Activated CD4-positive, alpha-beta T cell treated with anti-CD3 and anti-CD28 coated beads, Interleukin-2, amount 50 U/mL, for 24 hours (primary cell): Measurements from ENCODE around the gene BET1L.
A peak's percentile ranks its signal among the peaks of the same experiment; 100 is the strongest.
"Not testable (repeated sequence)": the region's sequence is repeated elsewhere in the genome, so short reads cannot be mapped to it uniquely, and the experiment has no call there.

Source experiments
- DNase-seq, 2 donors: peaks; one replicate each; pipeline ENCODE4 v3.0.0-alpha.2; 2020; ENCODE audit warnings: low read depth in 1 of 2, low spot score in 1 of 2

Gene BET1L, protein sequence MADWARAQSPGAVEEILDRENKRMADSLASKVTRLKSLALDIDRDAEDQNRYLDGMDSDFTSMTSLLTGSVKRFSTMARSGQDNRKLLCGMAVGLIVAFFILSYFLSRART

DNA sequence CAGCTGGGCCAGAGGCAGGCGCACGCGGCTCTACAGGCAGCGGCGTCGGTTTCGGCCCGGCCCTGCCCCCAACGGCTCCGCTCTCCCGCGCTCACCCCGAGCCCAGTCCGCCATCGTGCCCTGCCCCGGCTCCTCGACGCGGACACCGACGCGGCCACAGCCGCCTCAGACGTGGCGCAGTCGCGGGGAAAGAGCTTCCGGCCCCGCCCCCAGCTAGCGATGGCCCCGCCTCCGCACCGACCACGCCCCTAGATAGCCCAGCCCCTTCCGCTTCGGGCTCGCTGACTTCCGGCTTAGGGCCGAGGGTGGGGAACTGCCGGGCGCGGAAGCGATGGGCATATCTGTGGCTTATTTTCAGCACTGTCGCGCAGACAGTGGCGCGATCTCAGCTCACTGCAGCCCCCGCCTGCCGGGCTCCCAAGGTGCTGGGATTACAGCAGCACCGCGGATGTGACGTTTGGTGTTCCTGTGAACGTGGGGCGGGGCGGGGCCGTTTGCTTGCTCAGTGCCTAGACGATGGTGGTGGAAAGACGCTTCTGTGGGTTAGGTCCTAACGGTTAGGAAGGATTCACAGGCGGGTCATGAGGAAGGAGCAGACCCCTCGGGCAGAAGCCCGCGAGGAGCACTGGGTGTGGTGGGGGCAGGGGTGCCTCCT, at the start of gene BET1L, which contains the start of gene RIC8A:
TSS of gene BET1L (minus strand) at position 192 of the 655 bp plus-strand sequence. CDS start at position 114, 78 bp downstream.
TSS of gene RIC8A (plus strand) at position 501 of the 655 bp plus-strand sequence. CDS start 1,147 bp downstream, outside the sequence.
- DNase-seq = peak; percentile 95 to 96

GRCh38 chr11:255816-256215, 48.6 kb upstream of the BET1L start:
- no peak for DNase-seq

DNA sequence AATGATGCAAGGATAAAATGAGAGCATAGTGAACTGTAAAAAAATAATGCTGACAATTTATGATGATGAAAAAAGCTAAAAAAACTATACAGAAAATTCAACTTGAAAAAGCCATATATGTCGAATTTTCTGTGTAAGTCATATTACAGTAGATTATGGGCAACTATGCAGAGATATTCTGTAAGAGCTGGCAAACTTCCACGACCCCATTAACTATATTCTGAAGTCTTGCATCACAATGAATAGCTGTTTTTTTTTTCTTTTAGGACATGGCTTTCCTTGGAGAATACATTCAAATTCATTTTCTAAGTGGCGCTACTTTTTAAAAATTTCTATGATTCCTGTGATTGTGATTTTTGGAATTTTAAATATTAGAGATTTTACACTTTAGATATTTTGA, 48.0 kb upstream of the BET1L start:
- no peak for DNase-seq

DNA sequence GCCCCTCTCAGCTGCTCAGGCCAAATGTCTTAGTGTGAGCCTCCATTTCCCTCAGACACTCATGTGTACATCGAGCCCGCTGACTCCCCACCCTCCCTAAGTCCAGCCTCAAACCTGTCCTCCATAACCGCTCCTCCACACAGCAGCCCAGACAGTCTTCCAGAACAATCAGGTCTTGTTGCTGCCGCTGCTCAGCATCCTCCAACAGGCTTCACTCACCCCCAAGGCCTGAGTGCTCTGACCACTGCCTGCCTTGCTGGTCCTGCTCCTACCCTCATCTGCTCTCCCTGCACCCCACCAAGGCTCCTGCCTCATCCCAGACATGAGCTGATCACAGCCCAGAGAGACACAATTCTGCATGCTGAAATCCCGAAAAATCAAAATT, 46.7 kb upstream of the BET1L start:
- DNase-seq = no peak

- DNase-seq = no peak
These were observed 46.1 kb upstream of the BET1L start for GRCh38 chr11:253160-253885.

GRCh38 chr11:252666-253065, 45.5 kb upstream of the BET1L start:
- DNase-seq = no peak

- DNase-seq = no peak
These were observed 44.4 kb upstream of the BET1L start for GRCh38 chr11:251550-251949.

- DNase-seq = peak; percentile 67 to 71
These were observed 43.6 kb upstream of the BET1L start for GRCh38 chr11:250740-251299.

GRCh38 chr11:250274-250673, 43.1 kb upstream of the BET1L start:
- DNase-seq = no peak

- no peak for DNase-seq
These were observed 41.9 kb upstream of the BET1L start for GRCh38 chr11:249062-249461.

GRCh38 chr11:244376-244775, 37.2 kb upstream of the BET1L start:
- no peak for DNase-seq

DNA sequence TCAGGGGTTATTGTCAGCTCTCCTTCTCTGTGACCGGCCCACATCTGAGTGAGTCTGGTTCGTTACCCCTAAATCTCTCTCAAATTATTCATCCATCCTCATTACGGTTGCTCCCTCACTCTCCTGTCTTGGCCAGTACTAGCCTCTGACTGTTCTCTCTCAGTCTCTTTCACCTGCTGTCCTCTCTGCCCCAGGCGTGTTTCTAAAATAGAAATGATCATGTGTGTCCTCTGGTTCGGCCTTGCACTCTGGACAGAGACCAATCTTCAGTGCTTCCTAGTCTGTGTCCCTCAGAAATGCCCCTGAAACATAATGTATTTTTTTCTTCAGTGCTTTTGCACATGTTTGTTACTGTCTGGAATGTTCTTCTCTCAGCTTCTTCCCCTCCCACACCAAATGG, 34.4 kb upstream of the BET1L start:
- no peak for DNase-seq

GRCh38 chr11:240315-240714, 33.1 kb upstream of the BET1L start:
- no peak for DNase-seq

GRCh38 chr11:238346-238745, 31.1 kb upstream of the BET1L start:
- not testable (repeated sequence) for DNase-seq

- peak; percentile 76 for DNase-seq
These were observed 29.9 kb upstream of the BET1L start, which contains the start of gene PSMD13 for GRCh38 chr11:236774-237767. PSMD13 (plus strand) TSS chr11:236976; CDS start chr11:237050, 74 bp downstream.

DNA sequence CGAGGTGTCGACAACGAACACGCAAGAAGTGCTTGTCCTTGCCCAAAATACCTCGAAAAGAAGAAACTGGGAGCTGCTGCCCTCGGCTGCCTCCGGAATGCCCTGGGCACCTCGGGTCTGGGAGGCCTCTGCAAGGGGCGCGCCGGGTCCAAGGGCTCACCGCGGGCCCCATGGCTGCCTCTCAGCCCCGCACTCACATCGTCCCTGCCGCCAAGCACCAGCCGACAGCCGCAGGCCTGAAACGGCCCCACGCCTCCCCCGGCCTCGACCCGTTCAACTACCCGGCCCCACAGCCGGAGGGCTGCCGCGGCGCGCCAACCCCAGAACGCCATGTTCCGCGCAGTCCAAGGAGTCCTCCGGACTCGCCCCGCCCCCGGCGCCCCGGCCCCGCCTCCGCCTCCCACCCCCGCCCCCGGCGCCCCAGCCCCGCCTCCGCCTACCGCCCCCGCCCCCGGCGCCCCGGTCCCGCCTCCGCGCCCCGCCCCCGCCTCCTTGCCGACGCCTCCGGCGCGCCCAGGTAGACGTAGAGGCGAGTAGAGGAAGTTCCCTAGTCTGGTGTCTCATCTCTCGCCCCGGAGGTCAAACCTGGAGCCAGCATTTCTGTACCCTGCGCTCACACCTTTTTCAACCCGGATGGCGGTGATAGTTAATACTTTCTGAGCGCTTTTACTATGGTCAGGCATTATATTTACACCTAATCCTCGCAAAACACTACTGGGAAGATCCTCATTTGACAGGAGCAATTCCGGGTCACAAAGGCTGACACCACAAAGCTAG, 29.0 kb upstream of the BET1L start, which contains the start of gene SIRT3:
TSS of gene SIRT3 (minus strand) at position 346 of the 777 bp plus-strand sequence. CDS start at position 332, 14 bp downstream.
- DNase-seq = peak; percentile 61 to 76

DNA sequence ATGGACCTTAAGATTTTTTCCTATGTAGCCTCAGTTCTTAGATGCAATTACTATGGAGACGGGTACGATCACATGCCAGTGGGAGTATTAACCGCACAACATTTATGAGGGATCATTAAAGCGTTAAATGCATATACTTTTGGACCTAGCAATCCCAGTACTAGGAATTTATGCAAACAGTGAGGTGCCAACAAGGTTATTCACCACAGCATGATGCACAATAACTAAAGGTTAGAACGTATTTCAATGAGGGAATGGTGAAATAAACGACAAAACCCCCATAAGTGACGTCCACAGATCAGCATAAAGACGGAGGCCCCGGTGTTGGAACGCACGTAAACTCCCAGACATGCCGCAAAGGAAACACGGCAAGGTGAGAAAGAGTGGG, 28.4 kb upstream of the BET1L start:
- DNase-seq = peak in 1 of 2 donors; percentile 83

DNA sequence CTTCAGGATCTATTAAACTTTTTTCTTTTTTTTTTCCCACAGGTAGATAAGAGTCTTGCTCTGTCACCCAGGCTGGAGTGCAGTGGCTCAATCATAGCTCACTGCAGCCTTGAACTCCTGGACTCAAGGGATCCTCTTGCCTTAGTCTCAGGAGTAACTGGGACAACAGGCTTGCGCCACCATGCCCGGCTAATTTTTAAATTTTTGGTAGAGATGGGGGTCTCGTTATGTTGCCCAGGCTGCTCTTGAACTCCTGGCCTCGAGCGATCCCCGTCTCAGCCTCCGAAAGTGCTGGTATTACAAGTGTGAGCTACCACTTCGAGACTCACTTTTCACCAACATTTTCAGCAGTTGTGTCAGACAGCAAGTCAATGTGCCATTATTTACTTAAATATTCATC, 28.0 kb upstream of the BET1L start:
- no peak for DNase-seq

DNA sequence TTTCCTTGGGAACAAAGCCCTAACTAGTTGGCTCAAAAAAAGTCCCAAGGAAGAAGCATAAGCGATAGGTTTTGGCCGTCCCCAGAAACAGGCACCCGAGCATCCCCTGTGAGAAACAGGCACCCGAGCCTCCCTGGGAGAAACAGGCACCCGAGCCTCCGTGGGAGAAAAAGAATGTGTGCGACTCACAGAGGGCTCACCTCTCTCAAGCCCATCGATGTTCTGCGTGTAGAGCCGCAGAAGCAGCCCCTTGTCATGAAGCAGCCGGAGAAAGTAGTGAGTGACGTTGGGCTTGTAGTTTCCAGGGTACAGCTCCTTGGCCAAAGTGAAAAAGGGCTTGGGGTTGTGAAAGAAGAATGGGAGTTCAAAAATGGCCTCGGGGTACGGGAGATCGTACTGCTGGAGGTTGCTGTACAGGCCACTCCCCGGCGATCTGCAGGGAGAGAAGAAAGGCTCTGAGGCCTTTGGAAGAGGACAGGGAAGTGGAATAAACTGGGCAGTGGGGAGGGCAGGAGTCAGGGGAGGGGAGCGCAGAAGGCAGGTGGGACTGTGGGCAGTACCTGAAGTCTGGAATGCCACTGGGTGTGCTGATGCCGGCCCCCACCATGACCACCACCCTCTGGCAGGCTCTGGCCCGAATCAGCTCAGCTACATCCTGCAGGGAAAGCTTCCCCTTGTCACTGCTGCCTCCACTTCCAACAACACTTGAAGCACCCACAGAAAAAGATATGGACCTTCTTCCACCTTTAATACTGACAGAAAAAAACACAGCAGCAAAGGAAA, 25.8 kb upstream of the BET1L start:
- DNase-seq = no peak
